BLaER1 treated with 17β-estradiol and CSF1 and Interleukin-3, amounts not matched to agents 10 nM and 100 nM (cell line): ENCODE results near the gene S100B.
A peak's percentile ranks its signal among the peaks of the same experiment; 100 is the strongest.

Experiments used
- H3K27ac ChIP-seq, 11 experiments: shearing (Covaris generic); formaldehyde crosslinking; 2 replicates each; pipeline ENCODE4 v1.8.1; 2022
- H3K27me3 ChIP-seq, 11 experiments: shearing (Covaris generic); formaldehyde crosslinking; 2 replicates each; pipeline ENCODE4 v1.8.1; 2022
- H3K36me3 ChIP-seq, 11 experiments: shearing (Covaris generic); formaldehyde crosslinking; 2 replicates each; pipeline ENCODE4 v1.8.1; 2022
- H3K4me1 ChIP-seq, 10 experiments: shearing (Covaris generic); formaldehyde crosslinking; 2 replicates each; pipeline ENCODE4 v1.8.1; 2022
- H3K4me2 ChIP-seq, 11 experiments: shearing (Covaris generic); formaldehyde crosslinking; 2 replicates each; pipeline ENCODE4 v1.8.1; 2022
- H3K4me3 ChIP-seq, 10 experiments: shearing (Covaris generic); formaldehyde crosslinking; 2 replicates each; pipeline ENCODE4 v1.8.1; 2022
- H3K9ac ChIP-seq, 11 experiments: shearing (Covaris generic); formaldehyde crosslinking; 2 replicates each; pipeline ENCODE4 v1.8.1; 2022
- H3K9me3 ChIP-seq, 11 experiments: shearing (Covaris generic); formaldehyde crosslinking; replicated peaks in 1 of 11; 2 replicates each; pipeline ENCODE4 v1.8.1; 2022
- H4K20me1 ChIP-seq, 11 experiments: shearing (Covaris generic); formaldehyde crosslinking; 2 replicates each; pipeline ENCODE4 v1.8.1; 2022
- Cebpa-rat ChIP-seq, 11 experiments: shearing (Covaris generic); IDR thresholded peaks; 2 replicates each; pipeline ENCODE4 v1.8.1; 2022

S100B gene

DNA sequence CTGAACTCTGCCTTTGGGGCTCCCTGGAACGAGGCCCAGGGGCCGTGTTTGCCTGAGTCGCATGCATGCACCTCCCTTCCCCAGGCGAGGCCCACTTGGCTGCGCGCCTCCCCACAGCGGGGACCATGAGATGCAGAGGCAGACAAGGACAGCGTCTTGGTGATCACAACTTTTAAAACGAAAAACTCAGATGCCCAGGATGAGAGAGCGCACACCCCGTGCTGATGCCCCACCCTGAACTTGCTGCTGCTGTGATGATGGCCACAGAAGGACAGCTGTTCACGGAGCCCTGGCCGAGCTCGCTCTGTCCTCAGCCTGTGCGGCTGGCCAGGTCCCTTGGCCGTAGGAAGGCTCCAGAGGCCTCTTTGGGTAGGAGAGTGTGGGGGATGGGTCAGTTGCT, 19.2 kb upstream of the S100B start:
- Histone ChIP-seq H4K20me1 (no peaks in the 10 kb centered on the region), H3K4me1 (peaks cover 33 to 90% (median 39%) of the 10 kb centered on the region in 10 experiments), H3K27ac (peak overlapping the region in 4 of 11 experiments; percentile 17 to 39 (median 28); a peak in 6 of 22 replicates), H3K36me3 (peaks cover 0 to 22% (median 0%) of the 10 kb centered on the region in 11 experiments; a peak in 5 of 22 replicates), H3K4me2 (peak overlapping the region in 2 of 11 experiments; percentile 8 to 14; a peak in 2 of 22 replicates), H3K27me3 (no peaks in the 10 kb centered on the region), H3K9ac (no peak overlapping the region), H3K4me3 (no peak overlapping the region), H3K9me3 (peaks cover 33 to 52% (median 43%) of the 10 kb centered on the region in 11 experiments)
- no peak for TF ChIP-seq Cebpa-rat (IDR thresholded peaks at IDR 0.05)

GRCh38 chr21:46622226-46622625, 17.3 kb upstream of the S100B start:
- H3K27me3 ChIP-seq, result no peaks in the 10 kb centered on the region
- H3K27ac ChIP-seq, result peak overlapping the region; percentile 71 to 93 (median 87)
- no peak for TF ChIP-seq Cebpa-rat (IDR thresholded peaks at IDR 0.05)
- peaks cover 0 to 22% (median 0%) of the 10 kb centered on the region in 11 experiments; a peak in 5 of 22 replicates for H3K36me3 ChIP-seq
- H3K9me3 ChIP-seq, result peaks cover 29 to 41% (median 33%) of the 10 kb centered on the region in 11 experiments
- peak overlapping the region; percentile 54 to 82 (median 73); a peak in 21 of 22 replicates for H3K9ac ChIP-seq
- H3K4me3 ChIP-seq, result peak overlapping the region in 2 of 10 experiments; percentile 5 to 29; a peak in 3 of 20 replicates
- peak overlapping the region; percentile 65 to 86 (median 77) for H3K4me2 ChIP-seq
- H4K20me1 ChIP-seq, result no peaks in the 10 kb centered on the region
- peaks cover 23 to 80% (median 31%) of the 10 kb centered on the region in 10 experiments for H3K4me1 ChIP-seq

DNA sequence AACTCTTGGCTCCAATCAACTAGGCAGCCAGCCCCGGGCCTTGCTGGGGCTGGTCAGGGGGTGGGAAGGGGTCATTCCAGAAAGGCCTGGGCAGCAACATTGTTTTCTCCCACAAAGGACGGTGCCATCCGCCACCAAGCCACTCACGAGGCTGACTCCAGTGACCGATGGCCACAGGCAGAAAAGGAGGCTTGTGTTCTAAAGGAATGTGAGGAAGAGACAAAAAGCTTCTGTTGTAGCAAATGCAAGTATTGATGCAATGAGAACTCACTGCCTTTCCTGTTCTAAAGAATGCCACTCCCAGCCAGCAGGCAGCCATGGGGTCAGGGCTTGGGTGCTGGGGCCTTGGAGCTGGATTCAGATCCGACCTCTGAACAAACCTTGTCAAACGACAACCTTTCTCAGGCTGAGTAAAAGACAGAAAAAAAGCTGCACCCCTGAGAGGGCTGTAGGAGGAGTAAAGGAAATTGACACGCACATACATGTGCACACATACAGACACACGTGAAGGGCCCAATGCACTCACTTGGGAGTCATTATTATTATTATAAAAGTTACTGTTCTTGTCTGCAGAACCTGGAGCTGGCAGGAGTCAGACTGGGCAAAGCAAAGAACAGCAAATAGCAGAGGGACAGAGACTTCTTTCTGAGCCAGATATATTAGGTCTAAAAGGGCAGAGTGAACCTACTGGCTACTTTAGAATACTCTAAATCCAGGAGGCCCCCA, 16.7 kb upstream of the S100B start:
- peak overlapping the region; percentile 71 to 93 (median 87); a peak in 21 of 22 replicates for H3K27ac ChIP-seq
- no peak for TF ChIP-seq Cebpa-rat (IDR thresholded peaks at IDR 0.05)
- H3K9me3 ChIP-seq, result peaks cover 23 to 41% (median 27%) of the 10 kb centered on the region in 11 experiments
- peaks cover 23 to 74% (median 31%) of the 10 kb centered on the region in 10 experiments for H3K4me1 ChIP-seq
- H3K36me3 ChIP-seq, result peaks cover 0 to 19% (median 0%) of the 10 kb centered on the region in 11 experiments; a peak in 5 of 22 replicates
- H3K27me3 ChIP-seq, result no peaks in the 10 kb centered on the region
- peak overlapping the region in 1 of 10 experiments; percentile 5; a peak in 2 of 20 replicates for H3K4me3 ChIP-seq
- H3K9ac ChIP-seq, result peak overlapping the region; percentile 33 to 81 (median 73); a peak in 20 of 22 replicates
- H3K4me2 ChIP-seq, result peak overlapping the region; percentile 65 to 86 (median 77)
- H4K20me1 ChIP-seq, result no peaks in the 10 kb centered on the region

DNA sequence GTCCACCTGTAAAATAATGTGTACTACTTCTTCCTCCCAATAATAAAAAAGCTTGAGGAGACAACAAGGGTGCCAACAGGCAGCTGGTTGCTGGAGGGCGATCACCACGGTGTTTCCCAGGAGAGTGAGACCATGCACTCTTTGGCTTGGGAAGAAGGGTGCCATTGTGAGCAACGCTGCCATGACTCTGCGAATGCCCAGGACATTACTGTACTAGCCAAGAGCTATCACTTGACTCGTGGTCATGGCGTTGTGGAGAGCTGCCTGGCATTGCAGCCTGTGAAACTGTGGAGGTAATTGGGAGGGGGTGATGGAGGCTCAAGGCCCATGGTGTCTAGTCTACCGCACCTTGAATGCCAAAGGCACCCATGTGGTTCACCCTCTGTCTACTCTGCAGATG, 16.0 kb upstream of the S100B start:
- Histone ChIP-seq H3K4me2 (peak overlapping the region; percentile 65 to 86 (median 77); a peak in 19 of 22 replicates), H3K4me1 (peaks cover 23 to 66% (median 31%) of the 10 kb centered on the region in 10 experiments)
- TF ChIP-seq Cebpa-rat (IDR thresholded peaks at IDR 0.05), result no peak

GRCh38 chr21:46619846-46620245, 15.0 kb upstream of the S100B start:
- Histone ChIP-seq H3K4me2 (no peak overlapping the region), H3K9ac (no peak overlapping the region)
- no peak for TF ChIP-seq Cebpa-rat (IDR thresholded peaks at IDR 0.05)

More for the DNA sequence above, 16.0 kb upstream of the S100B start:
- Histone ChIP-seq H3K4me3 (no peak overlapping the region), H3K9me3 (peaks cover 15 to 41% (median 19%) of the 10 kb centered on the region in 11 experiments), H4K20me1 (no peaks in the 10 kb centered on the region), H3K9ac (no peak overlapping the region; a peak in 1 of 22 replicates), H3K27ac (peak overlapping the region in 9 of 11 experiments; percentile 81 to 93 (median 89); a peak in 14 of 22 replicates), H3K36me3 (peaks cover 0 to 12% (median 0%) of the 10 kb centered on the region in 11 experiments; a peak in 5 of 22 replicates), H3K27me3 (no peaks in the 10 kb centered on the region)

GRCh38 chr21:46618738-46619379, 14.0 kb upstream of the S100B start:
- no peak overlapping the region for H3K9ac ChIP-seq
- no peak for TF ChIP-seq Cebpa-rat (IDR thresholded peaks at IDR 0.05)

More at GRCh38 chr21:46619846-46620245, 15.0 kb upstream of the S100B start:
- H4K20me1 ChIP-seq, result no peaks in the 10 kb centered on the region
- H3K27ac ChIP-seq, result peak overlapping the region in 1 of 11 experiments; percentile 93; a peak in 2 of 22 replicates
- 0 out of 22 replicates have a peak, but pooled peaks cover 0 to 2% (median 0%) of the 10 kb centered on the region in 11 experiments for H3K36me3 ChIP-seq
- H3K9me3 ChIP-seq, result peaks cover 5 to 37% (median 9%) of the 10 kb centered on the region in 11 experiments
- H3K4me3 ChIP-seq, result no peak overlapping the region
- peaks cover 23 to 57% (median 31%) of the 10 kb centered on the region in 10 experiments for H3K4me1 ChIP-seq
- no peaks in the 10 kb centered on the region for H3K27me3 ChIP-seq

DNA sequence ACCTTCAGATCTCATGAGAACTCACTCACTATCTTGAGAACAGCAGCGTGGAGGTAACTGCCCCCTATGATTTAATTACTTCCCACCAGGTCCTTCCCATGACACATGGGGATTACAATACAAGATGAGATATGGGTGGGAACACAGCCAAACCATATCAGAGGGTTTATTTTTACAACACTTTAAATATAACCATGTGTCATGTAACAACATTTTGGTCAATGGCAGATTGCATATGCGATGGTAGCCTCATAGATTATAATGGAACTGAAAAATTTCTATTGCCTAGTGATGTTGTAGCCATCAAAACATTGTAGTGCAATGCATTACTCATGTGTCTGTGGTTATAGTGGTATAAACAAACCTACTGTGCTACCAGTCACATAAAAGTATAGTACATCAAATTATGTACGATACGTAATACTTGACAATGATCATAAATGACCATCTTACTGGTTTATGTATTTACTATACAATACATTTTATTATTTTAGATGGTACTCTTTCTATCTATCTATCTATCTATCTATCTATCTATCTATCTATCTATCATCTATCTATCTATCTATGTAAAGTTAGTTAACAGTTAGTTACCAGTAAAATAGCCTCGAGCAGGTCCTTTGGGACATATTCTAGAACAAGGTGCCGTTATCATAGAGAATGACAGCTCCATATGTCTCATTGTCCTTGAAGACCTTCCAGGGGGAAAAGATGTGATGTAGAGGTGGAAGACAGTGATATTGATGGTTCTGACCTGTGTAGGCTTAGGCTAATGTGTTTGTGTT, 12.6 kb upstream of the S100B start:
- Histone ChIP-seq H3K27me3 (no peaks in the 10 kb centered on the region), H3K4me2 (peak overlapping the region in 5 of 11 experiments; percentile 0 to 28 (median 17); a peak in 2 of 22 replicates), H3K9me3 (peaks cover 0 to 31% (median 0%) of the 10 kb centered on the region in 11 experiments; a peak in 10 of 22 replicates), H3K27ac (no peak overlapping the region), H3K36me3 (no peaks in the 10 kb centered on the region), H3K4me1 (peaks cover 12 to 34% (median 20%) of the 10 kb centered on the region in 10 experiments), H4K20me1 (no peaks in the 10 kb centered on the region), H3K4me3 (no peak overlapping the region), H3K9ac (no peak overlapping the region)
- TF ChIP-seq Cebpa-rat (IDR thresholded peaks at IDR 0.05), result no peak

More at GRCh38 chr21:46618738-46619379, 14.0 kb upstream of the S100B start:
- Histone ChIP-seq H4K20me1 (no peaks in the 10 kb centered on the region), H3K4me1 (peaks cover 23 to 47% (median 30%) of the 10 kb centered on the region in 10 experiments), H3K4me3 (no peak overlapping the region), H3K36me3 (no peaks in the 10 kb centered on the region), H3K27me3 (no peaks in the 10 kb centered on the region), H3K27ac (no peak overlapping the region), H3K9me3 (peaks cover 0 to 31% (median 0%) of the 10 kb centered on the region in 11 experiments; a peak in 10 of 22 replicates), H3K4me2 (peak overlapping the region in 1 of 11 experiments; percentile 15; a peak in 1 of 22 replicates)

GRCh38 chr21:46616656-46617055, 11.8 kb upstream of the S100B start:
- H4K20me1 ChIP-seq, result no peaks in the 10 kb centered on the region
- no peaks in the 10 kb centered on the region for H3K27me3 ChIP-seq
- no peaks in the 10 kb centered on the region for H3K36me3 ChIP-seq
- peaks cover 0 to 35% (median 0%) of the 10 kb centered on the region in 11 experiments; a peak in 11 of 22 replicates for H3K9me3 ChIP-seq
- H3K4me1 ChIP-seq, result peaks cover 6 to 28% (median 14%) of the 10 kb centered on the region in 10 experiments
- no peak overlapping the region for H3K27ac ChIP-seq
- no peak for TF ChIP-seq Cebpa-rat (IDR thresholded peaks at IDR 0.05)
- no peak overlapping the region for H3K9ac ChIP-seq
- H3K4me2 ChIP-seq, result peak overlapping the region in 1 of 11 experiments; percentile 28; a peak in 1 of 22 replicates
- H3K4me3 ChIP-seq, result no peak overlapping the region
